Mesothelial cell of epicardium (in vitro differentiated cells): ENCODE data around the gene ADAMTS1. TPM values are rescaled to one million over a fixed set of nuclear protein-coding genes. Genes with fewer than 3 reads are reported as not detected.

Experiments
- DNase-seq, 2 experiments: peaks; one replicate each; pipeline ENCODE4 v3.0.0; 2021; ENCODE audit warnings: low spot score in 2 of 2; ENCODE audit not compliant: unreplicated experiment in 2 of 2
- H3K27ac Mint-ChIP-seq: 2 replicates; pipeline ENCODE4 v1.8.0; 2021; ENCODE audit warnings: mixed read lengths
- H3K27me3 Mint-ChIP-seq: 2 replicates; pipeline ENCODE4 v1.8.0; 2021; ENCODE audit warnings: low read depth, mixed read lengths
- H3K36me3 Mint-ChIP-seq: 2 replicates; pipeline ENCODE4 v1.8.0; 2021; ENCODE audit warnings: mixed read lengths
- H3K4me1 Mint-ChIP-seq: 2 replicates; pipeline ENCODE4 v1.8.0; 2021; ENCODE audit warnings: mixed read lengths
- H3K4me3 Mint-ChIP-seq: 2 replicates; pipeline ENCODE4 v1.8.0; 2021; ENCODE audit warnings: mild to moderate bottlenecking, moderate library complexity, mixed read lengths
- H3K9me3 Mint-ChIP-seq: 2 replicates; pipeline ENCODE4 v1.8.0; 2021; ENCODE audit warnings: mixed read lengths
- total RNA-seq: library from RNA; stranded (reverse); gene quantifications from 3 replicates; pipeline ENCODE4 v1.2.1, GENCODE V29; 2021
- TF ChIP-seq, protein P1 (sequence below): fragments of 200-600 bp; sonication (generic); IDR thresholded peaks from one replicate; pipeline ENCODE4 v1.5.0; 2021; ENCODE audit warnings: antibody characterized with exemption; ENCODE audit not compliant: unreplicated experiment

Gene ADAMTS1
- total RNA-seq, 1 donor from 2014 or later: 77.6 TPM

DNA sequence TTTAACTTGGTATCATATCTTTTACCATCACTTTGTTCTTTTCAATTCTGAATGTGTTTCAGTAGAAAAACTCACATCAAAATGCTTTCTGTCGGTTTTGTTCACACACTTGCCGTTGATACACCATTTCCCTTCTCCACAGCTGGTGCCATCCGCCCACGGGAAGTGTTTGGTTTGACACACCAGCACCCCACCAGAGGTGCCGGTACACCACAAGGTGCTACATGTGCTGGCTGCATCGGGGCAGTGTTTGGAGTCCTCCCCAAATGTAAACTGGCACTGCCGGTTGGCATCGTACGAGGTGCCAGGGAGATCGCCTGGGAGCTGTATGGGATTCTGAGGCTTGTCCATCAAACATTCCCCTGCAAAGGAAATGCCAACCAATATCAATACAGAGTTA lies 5.0 kb downstream of the ADAMTS1 start:
- peaks cover 53% of the 10 kb centered on the region for H3K36me3 Mint-ChIP-seq
- H3K9me3 Mint-ChIP-seq: no peaks in the 10 kb centered on the region
- H3K4me1 Mint-ChIP-seq: peaks cover 36% of the 10 kb centered on the region
- no peaks in the 10 kb centered on the region for H3K27me3 Mint-ChIP-seq
- H3K27ac Mint-ChIP-seq: no peak overlapping the region
- TF ChIP-seq, protein P1, sequence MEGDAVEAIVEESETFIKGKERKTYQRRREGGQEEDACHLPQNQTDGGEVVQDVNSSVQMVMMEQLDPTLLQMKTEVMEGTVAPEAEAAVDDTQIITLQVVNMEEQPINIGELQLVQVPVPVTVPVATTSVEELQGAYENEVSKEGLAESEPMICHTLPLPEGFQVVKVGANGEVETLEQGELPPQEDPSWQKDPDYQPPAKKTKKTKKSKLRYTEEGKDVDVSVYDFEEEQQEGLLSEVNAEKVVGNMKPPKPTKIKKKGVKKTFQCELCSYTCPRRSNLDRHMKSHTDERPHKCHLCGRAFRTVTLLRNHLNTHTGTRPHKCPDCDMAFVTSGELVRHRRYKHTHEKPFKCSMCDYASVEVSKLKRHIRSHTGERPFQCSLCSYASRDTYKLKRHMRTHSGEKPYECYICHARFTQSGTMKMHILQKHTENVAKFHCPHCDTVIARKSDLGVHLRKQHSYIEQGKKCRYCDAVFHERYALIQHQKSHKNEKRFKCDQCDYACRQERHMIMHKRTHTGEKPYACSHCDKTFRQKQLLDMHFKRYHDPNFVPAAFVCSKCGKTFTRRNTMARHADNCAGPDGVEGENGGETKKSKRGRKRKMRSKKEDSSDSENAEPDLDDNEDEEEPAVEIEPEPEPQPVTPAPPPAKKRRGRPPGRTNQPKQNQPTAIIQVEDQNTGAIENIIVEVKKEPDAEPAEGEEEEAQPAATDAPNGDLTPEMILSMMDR: no peak
- peak overlapping the region; percentile 45 for H3K4me3 Mint-ChIP-seq
- no peak for DNase-seq

DNA sequence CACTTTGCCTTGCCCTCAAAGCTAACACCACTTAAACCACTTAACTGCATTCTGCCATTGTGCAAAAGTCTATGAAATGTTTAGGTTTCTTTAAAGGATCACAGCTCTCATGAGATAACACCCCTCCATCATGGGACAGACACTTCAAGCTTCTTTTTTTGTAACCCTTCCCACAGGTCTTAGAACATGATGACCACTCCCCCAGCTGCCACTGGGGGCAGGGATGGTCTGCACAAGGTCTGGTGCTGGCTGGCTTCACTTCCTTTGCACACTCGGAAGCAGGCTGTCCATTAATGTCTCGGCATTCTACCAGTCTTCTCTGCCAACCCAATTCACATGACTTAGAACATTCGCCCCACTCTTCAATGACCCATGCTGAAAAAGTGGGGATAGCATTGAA lies 7.7 kb downstream of the ADAMTS1 start:
- TF ChIP-seq, protein P1: no peak
- Mint-ChIP-seq H3K4me1 (peaks cover 45% of the 10 kb centered on the region), H3K36me3 (peaks cover 50% of the 10 kb centered on the region), H3K27me3 (no peaks in the 10 kb centered on the region), H3K27ac (no peak overlapping the region), H3K4me3 (no peak overlapping the region), H3K9me3 (no peaks in the 10 kb centered on the region)
- DNase-seq: no peak

DNA sequence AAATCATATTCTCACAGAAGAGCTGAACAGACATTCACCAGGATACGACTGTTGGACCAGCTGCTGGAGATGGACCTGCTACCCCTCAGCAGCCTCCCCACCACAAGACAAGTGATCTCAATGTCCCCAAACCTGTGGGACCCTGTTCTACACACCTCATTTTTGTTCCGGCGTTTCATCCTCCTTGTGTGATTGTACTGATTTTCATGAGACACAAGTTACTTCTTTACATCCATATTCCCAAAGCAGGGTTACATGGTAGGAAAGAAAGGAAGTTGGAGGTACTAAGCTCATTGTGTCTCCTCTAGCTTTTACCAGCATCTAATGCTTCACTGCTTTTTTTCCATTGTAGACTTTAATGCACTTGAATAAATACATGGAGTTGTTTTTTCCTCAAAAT lies 8.7 kb downstream of the ADAMTS1 start:
- no peak overlapping the region for H3K4me3 Mint-ChIP-seq
- no peaks in the 10 kb centered on the region for H3K27me3 Mint-ChIP-seq
- H3K9me3 Mint-ChIP-seq: no peaks in the 10 kb centered on the region
- H3K27ac Mint-ChIP-seq: peak overlapping the region; percentile 25
- peaks cover 43% of the 10 kb centered on the region for H3K36me3 Mint-ChIP-seq
- peaks cover 35% of the 10 kb centered on the region for H3K4me1 Mint-ChIP-seq
- TF ChIP-seq, protein P1: no peak
- no peak for DNase-seq

DNA sequence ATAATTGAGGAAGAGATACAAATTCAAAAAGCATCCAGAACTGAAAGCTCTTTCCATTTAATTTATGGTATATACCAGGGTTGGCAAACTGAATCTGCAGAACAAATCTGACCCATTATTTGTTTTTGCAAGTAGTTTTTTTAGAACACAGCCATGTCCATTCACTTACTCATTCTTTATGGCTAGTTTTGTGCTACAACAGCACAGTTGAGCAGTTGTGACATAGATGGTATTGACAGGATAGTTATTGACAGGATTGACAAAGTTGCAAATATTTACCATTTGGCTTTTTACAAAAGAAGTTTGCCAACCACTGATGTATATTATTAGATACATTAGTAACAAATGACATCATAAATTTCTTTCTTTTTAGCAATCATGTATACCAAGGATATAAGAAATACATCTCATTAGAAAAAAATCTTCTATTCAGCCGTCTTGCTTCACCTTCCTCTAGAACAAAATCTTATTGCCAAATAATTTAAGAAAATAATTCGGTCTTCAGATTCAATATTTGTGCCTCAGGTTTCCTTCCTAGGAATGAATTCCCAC lies 9.4 kb downstream of the ADAMTS1 start:
- DNase-seq: no peak
- no peaks in the 10 kb centered on the region for H3K27me3 Mint-ChIP-seq
- no peak overlapping the region for H3K27ac Mint-ChIP-seq
- peaks cover 41% of the 10 kb centered on the region for H3K36me3 Mint-ChIP-seq
- H3K9me3 Mint-ChIP-seq: no peaks in the 10 kb centered on the region
- TF ChIP-seq, protein P1: no peak
- H3K4me1 Mint-ChIP-seq: peaks cover 33% of the 10 kb centered on the region
- H3K4me3 Mint-ChIP-seq: no peak overlapping the region

DNA sequence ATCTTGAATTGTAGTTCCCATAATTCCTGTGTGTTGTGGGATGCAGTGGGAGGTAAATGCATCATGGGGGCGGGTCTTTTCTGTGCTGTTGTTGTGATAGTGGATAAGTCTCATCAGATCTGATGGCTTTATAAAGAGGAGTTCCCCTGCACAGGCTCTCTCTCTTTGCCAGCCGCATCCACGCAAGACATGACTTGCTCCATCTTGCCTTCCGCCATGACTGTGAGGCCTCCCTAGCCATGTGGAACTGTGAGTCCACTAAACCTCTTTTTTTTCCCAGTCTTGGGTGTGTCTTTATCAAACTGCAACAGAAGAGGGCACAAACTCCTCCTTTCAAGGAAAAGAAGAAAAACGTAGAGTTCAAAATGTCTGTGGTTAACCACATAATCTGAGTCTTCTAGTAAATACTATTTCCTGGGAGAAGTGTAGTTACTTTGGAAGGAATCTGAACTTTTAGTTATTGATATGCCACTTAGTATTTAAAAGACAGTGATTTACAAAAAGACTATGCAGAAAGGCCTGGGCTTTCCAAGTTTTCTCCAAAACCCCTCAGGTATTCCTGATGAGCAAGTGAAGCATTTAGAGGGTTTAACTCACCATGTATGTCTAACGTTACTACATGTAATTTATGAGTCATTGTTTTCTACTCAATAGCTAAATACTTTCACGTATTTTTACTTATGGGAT lies 10.0 kb downstream of the ADAMTS1 start:
- Mint-ChIP-seq H3K27ac (no peak overlapping the region), H3K36me3 (peaks cover 34% of the 10 kb centered on the region), H3K9me3 (no peaks in the 10 kb centered on the region), H3K4me1 (peaks cover 26% of the 10 kb centered on the region), H3K4me3 (no peak overlapping the region), H3K27me3 (no peaks in the 10 kb centered on the region)
- TF ChIP-seq, protein P1: no peak
- no peak for DNase-seq
